ENCODE measurements around the gene ATXN2L. TPM values are rescaled to one million over a fixed set of nuclear protein-coding genes. Genes with fewer than 3 reads are reported as not detected.

Gene ATXN2L
- total RNA-seq, 2 experiments from 2014 or later: 109 to 451 TPM

GRCh38 chr16:28829747-28830146 lies 6.9 kb downstream of the ATXN2L start:
- H3K4me2 ChIP-seq (ENCODE audit: low read length): no peak overlapping the region
- no peaks in the 10 kb centered on the region for H3K9me3 ChIP-seq (ENCODE audit: low read length)
- H3K4me1 ChIP-seq (ENCODE audit: insufficient read depth, low read length, poor library complexity, severe bottlenecking): peaks cover 12% of the 10 kb centered on the region
- no TSS peak for BruUV-seq (replicated peaks)
- POLR2A ChIA-PET: no interaction called here
- TF ChIP-seq EZH2phosphoT487 (IDR thresholded peaks at IDR 0.05; ENCODE audit: borderline replicate concordance, low read depth, low read length): no peak
- TF ChIP-seq, protein P1, sequence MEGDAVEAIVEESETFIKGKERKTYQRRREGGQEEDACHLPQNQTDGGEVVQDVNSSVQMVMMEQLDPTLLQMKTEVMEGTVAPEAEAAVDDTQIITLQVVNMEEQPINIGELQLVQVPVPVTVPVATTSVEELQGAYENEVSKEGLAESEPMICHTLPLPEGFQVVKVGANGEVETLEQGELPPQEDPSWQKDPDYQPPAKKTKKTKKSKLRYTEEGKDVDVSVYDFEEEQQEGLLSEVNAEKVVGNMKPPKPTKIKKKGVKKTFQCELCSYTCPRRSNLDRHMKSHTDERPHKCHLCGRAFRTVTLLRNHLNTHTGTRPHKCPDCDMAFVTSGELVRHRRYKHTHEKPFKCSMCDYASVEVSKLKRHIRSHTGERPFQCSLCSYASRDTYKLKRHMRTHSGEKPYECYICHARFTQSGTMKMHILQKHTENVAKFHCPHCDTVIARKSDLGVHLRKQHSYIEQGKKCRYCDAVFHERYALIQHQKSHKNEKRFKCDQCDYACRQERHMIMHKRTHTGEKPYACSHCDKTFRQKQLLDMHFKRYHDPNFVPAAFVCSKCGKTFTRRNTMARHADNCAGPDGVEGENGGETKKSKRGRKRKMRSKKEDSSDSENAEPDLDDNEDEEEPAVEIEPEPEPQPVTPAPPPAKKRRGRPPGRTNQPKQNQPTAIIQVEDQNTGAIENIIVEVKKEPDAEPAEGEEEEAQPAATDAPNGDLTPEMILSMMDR (conservative IDR thresholded peaks at IDR 0.05; ENCODE audit: low read length): no peak
- H3K9me2 ChIP-seq (ENCODE audit: insufficient read depth, low read length): no peaks in the 10 kb centered on the region
- no peak overlapping the region for H3K4me3 ChIP-seq (ENCODE audit: low read depth, low read length, poor library complexity, severe bottlenecking)
- DNase-seq (ENCODE audit: low spot score): no peak
- peaks cover 21% of the 10 kb centered on the region for H4K20me1 ChIP-seq (ENCODE audit: insufficient read depth, low read length)
- H2AFZ ChIP-seq (ENCODE audit: low read length): no peak overlapping the region
- CTCF ChIA-PET (ENCODE audit: unreplicated experiment): no interaction called here
- intact Hi-C loops (cut with micrococcal nuclease; ENCODE audit: unreplicated experiment): no loop called here
- H3K79me2 ChIP-seq (ENCODE audit: insufficient read depth, low read depth, low read length): peaks cover 54% of the 10 kb centered on the region
- H3K36me3 ChIP-seq (ENCODE audit: insufficient read depth, low read length): peaks cover 100% of the 10 kb centered on the region
- H3K27ac ChIP-seq (ENCODE audit: low read depth, low read length, poor library complexity, severe bottlenecking): no peak overlapping the region

DNA sequence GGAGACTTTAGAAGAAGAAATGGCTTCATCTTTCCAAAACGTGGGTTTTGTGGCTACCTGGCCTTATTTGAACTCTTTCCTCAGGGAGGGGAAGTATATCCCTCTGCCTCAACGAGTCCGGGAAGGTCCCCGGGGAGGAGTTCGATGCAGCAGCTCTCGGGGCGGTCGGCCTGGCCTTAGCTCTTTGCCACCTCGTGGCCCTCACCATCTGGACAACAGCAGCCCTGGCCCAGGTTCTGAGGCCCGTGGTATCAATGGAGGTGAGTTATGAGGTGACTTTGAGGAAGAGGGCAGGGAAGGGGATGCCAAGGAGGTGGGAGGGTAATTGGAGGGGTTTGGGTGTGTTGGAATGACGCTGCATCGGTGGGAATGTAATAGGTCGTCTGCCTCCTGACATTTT lies 7.7 kb downstream of the ATXN2L start:
- TF ChIP-seq, protein P1 (conservative IDR thresholded peaks at IDR 0.05; ENCODE audit: low read length): no peak
- TF ChIP-seq EZH2phosphoT487 (IDR thresholded peaks at IDR 0.05; ENCODE audit: borderline replicate concordance, low read depth, low read length): no peak
- Histone ChIP-seq H4K20me1 (ENCODE audit: insufficient read depth, low read length) (peaks cover 14% of the 10 kb centered on the region), H3K4me1 (ENCODE audit: insufficient read depth, low read length, poor library complexity, severe bottlenecking) (peaks cover 4% of the 10 kb centered on the region)

DNA sequence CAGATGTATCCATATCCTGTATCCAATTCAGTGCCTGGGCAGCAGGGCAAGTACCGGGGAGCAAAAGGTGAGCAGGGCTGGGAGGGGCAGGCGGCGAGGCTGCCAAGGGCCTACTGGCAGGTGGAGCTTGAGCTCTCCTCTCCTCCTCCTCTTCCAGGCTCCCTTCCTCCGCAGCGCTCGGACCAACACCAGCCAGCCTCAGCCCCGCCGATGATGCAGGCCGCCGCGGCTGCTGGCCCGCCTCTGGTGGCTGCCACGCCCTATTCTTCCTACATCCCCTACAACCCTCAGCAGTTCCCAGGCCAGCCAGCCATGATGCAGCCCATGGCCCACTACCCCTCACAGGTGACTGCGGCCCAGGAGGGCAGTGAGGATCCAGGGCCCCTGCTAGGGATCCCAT lies 11.6 kb downstream of the ATXN2L start:
- Histone ChIP-seq H3K36me3 (ENCODE audit: insufficient read depth, low read length) (peaks cover 100% of the 10 kb centered on the region), H3K79me2 (ENCODE audit: insufficient read depth, low read depth, low read length) (peaks cover 12% of the 10 kb centered on the region; the same call in 1 of the 2 replicates), H3K9me3 (ENCODE audit: low read length) (no peaks in the 10 kb centered on the region), H3K9me2 (ENCODE audit: insufficient read depth, low read length) (no peaks in the 10 kb centered on the region), H3K4me3 (ENCODE audit: low read depth, low read length, poor library complexity, severe bottlenecking) (no peak overlapping the region), H4K20me1 (ENCODE audit: insufficient read depth, low read length) (no peaks in the 10 kb centered on the region), H3K4me1 (ENCODE audit: insufficient read depth, low read length, poor library complexity, severe bottlenecking) (no peaks in the 10 kb centered on the region), H2AFZ (ENCODE audit: low read length) (no peak overlapping the region), H3K4me2 (ENCODE audit: low read length) (no peak overlapping the region), H3K27ac (ENCODE audit: low read depth, low read length, poor library complexity, severe bottlenecking) (no peak overlapping the region)
- POLR2A ChIA-PET: no interaction called here
- DNase-seq (ENCODE audit: low spot score): no peak
- TF ChIP-seq, protein P1 (conservative IDR thresholded peaks at IDR 0.05; ENCODE audit: low read length): no peak
- TF ChIP-seq EZH2phosphoT487 (IDR thresholded peaks at IDR 0.05; ENCODE audit: borderline replicate concordance, low read depth, low read length): no peak
- no TSS peak for BruUV-seq (replicated peaks)
- CTCF ChIA-PET (ENCODE audit: unreplicated experiment): no interaction called here
- intact Hi-C loops (cut with micrococcal nuclease; ENCODE audit: unreplicated experiment): no loop called here

More for the DNA sequence above, 7.7 kb downstream of the ATXN2L start:
- ChIA-PET CTCF (ENCODE audit: unreplicated experiment) (no interaction called here), POLR2A (no interaction called here)
- DNase-seq (ENCODE audit: low spot score): no peak
- no peak overlapping the region for H2AFZ ChIP-seq (ENCODE audit: low read length)
- intact Hi-C loops (cut with micrococcal nuclease; ENCODE audit: unreplicated experiment): no loop called here
- H3K36me3 ChIP-seq (ENCODE audit: insufficient read depth, low read length): peaks cover 100% of the 10 kb centered on the region
- no TSS peak for BruUV-seq (replicated peaks)
- H3K9me3 ChIP-seq (ENCODE audit: low read length): no peaks in the 10 kb centered on the region
- H3K4me3 ChIP-seq (ENCODE audit: low read depth, low read length, poor library complexity, severe bottlenecking): no peak overlapping the region
- no peak overlapping the region for H3K4me2 ChIP-seq (ENCODE audit: low read length)
- no peaks in the 10 kb centered on the region for H3K9me2 ChIP-seq (ENCODE audit: insufficient read depth, low read length)
- no peak overlapping the region for H3K27ac ChIP-seq (ENCODE audit: low read depth, low read length, poor library complexity, severe bottlenecking)
- H3K79me2 ChIP-seq (ENCODE audit: insufficient read depth, low read depth, low read length): peaks cover 46% of the 10 kb centered on the region
